Nephron (organoid): ENCODE data around the gene FOXA2.

ENCODE experiments used
- H3K27ac Mint-ChIP-seq, 3 experiments: 2 replicates each; pipeline ENCODE4 v1.8.0; 2020; ENCODE audit warnings: mixed read lengths in 3 of 3, mild to moderate bottlenecking in 2 of 3, moderate library complexity in 1 of 3
- H3K27me3 Mint-ChIP-seq: 2 replicates; pipeline ENCODE4 v1.8.0; 2021; ENCODE audit warnings: low read depth, mild to moderate bottlenecking, moderate library complexity, mixed read lengths
- H3K36me3 Mint-ChIP-seq: 2 replicates; pipeline ENCODE4 v1.8.0; 2020; ENCODE audit warnings: low read depth, mixed read lengths
- H3K4me1 Mint-ChIP-seq: 2 replicates; pipeline ENCODE4 v1.8.0; 2020; ENCODE audit warnings: mixed read lengths
- H3K4me3 Mint-ChIP-seq, 3 experiments: 2 replicates each; pipeline ENCODE4 v1.8.0; 2020; ENCODE audit warnings: mild to moderate bottlenecking in 3 of 3, mixed read lengths in 3 of 3, moderate library complexity in 2 of 3
- H3K9me3 Mint-ChIP-seq: 2 replicates; pipeline ENCODE4 v1.8.0; 2020; ENCODE audit warnings: mixed read lengths
- CTCF ChIP-seq, 3 experiments: fragments of 200-600 bp; sonication (generic); IDR thresholded peaks; one replicate each; pipeline ENCODE4 v1.5.0; 2021; ENCODE audit warnings: antibody characterized with exemption in 3 of 3; ENCODE audit not compliant: unreplicated experiment in 3 of 3

FOXA2 gene

GRCh38 chr20:22590662-22591061, 6.3 kb upstream of the FOXA2 start:
- peaks cover 98% of the 10 kb centered on the region for H3K27me3 Mint-ChIP-seq
- no peaks in the 10 kb centered on the region for H3K9me3 Mint-ChIP-seq
- no peak for TF ChIP-seq CTCF (IDR thresholded peaks at IDR 0.05; ENCODE audit: unreplicated experiment in 3 of 3)
- H3K27ac Mint-ChIP-seq: no peak overlapping the region
- no peaks in the 10 kb centered on the region for H3K36me3 Mint-ChIP-seq
- no peaks in the 10 kb centered on the region for H3K4me1 Mint-ChIP-seq
- no peak overlapping the region for H3K4me3 Mint-ChIP-seq

- H3K4me3 Mint-ChIP-seq: peak overlapping the region in 2 of 3 experiments; percentile 26 to 55
- H3K9me3 Mint-ChIP-seq: no peaks in the 10 kb centered on the region
- TF ChIP-seq CTCF (IDR thresholded peaks at IDR 0.05; ENCODE audit: unreplicated experiment in 3 of 3): peak; percentile 44 to 74 (median 47)
- H3K27ac Mint-ChIP-seq: no peak overlapping the region
- H3K27me3 Mint-ChIP-seq: peaks cover 100% of the 10 kb centered on the region
- peaks cover 7% of the 10 kb centered on the region for H3K4me1 Mint-ChIP-seq
- peaks cover under 1% of the 10 kb centered on the region for H3K36me3 Mint-ChIP-seq
These were observed 2.4 kb upstream of the FOXA2 start for GRCh38 chr20:22586645-22587310.

- H3K4me3 Mint-ChIP-seq: peak overlapping the region in 2 of 3 experiments; percentile 7 to 76
- no peaks in the 10 kb centered on the region for H3K9me3 Mint-ChIP-seq
- H3K4me1 Mint-ChIP-seq: peaks cover 7% of the 10 kb centered on the region
- H3K27ac Mint-ChIP-seq: no peak overlapping the region
- peaks cover 100% of the 10 kb centered on the region for H3K27me3 Mint-ChIP-seq
- no peak for TF ChIP-seq CTCF (IDR thresholded peaks at IDR 0.05; ENCODE audit: unreplicated experiment in 3 of 3)
- H3K36me3 Mint-ChIP-seq: peaks cover 4% of the 10 kb centered on the region
These were observed 1.6 kb upstream of the FOXA2 start for GRCh38 chr20:22585786-22586493.

GRCh38 chr20:22584922-22585785, 782 bp upstream of the FOXA2 start:
- TF ChIP-seq CTCF (IDR thresholded peaks at IDR 0.05; ENCODE audit: unreplicated experiment in 3 of 3): no peak
- no peak overlapping the region for H3K27ac Mint-ChIP-seq
- peaks cover 7% of the 10 kb centered on the region for H3K4me1 Mint-ChIP-seq
- no peaks in the 10 kb centered on the region for H3K9me3 Mint-ChIP-seq
- H3K4me3 Mint-ChIP-seq: peak overlapping the region; percentile 70 to 76 (median 73)
- H3K36me3 Mint-ChIP-seq: peaks cover 4% of the 10 kb centered on the region
- H3K27me3 Mint-ChIP-seq: peaks cover 100% of the 10 kb centered on the region

DNA sequence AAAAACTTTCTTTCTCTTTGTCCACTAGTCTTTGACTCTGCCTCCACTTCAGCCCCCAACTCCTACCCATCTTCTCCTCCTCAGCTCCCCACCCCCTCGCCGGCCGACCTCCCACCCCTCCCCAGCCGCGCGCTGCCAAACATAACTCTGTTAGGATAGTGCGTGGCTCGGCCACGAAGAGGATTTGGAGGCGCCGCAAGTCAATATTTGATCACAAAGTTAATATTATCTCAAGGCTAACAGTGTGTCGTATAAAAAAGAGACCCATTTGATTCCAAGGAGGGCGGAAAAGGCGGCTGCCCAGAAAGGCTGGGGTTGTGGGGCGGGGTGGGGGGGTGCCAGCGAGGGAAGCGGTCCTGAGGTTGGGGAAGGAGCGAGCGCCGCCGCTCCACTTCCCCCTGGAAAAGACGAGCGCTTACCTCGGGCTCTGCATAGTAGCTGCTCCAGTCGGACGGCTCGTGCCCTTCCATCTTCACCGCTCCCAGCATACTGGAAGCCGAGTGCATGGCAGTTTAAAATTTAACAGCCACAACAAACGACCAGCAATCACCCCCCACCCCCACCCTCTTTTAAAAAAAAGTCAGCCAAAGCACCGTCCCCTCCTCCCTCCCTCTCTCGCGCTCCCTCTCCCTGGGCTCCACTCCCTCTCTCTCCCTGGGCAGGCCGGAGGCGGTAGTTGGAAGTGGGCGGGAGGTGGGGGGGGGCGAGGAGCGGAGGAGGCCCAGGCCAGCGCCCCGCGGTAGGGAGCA, 425 bp downstream of the FOXA2 start:
- peak overlapping the region; percentile 78 to 81 (median 79) for H3K4me3 Mint-ChIP-seq
- TF ChIP-seq CTCF (IDR thresholded peaks at IDR 0.05; ENCODE audit: unreplicated experiment in 3 of 3): no peak
- no peak overlapping the region for H3K27ac Mint-ChIP-seq
- peaks cover 9% of the 10 kb centered on the region for H3K4me1 Mint-ChIP-seq
- peaks cover 4% of the 10 kb centered on the region for H3K36me3 Mint-ChIP-seq
- peaks cover 100% of the 10 kb centered on the region for H3K27me3 Mint-ChIP-seq
- no peaks in the 10 kb centered on the region for H3K9me3 Mint-ChIP-seq
